ENCODE measurements around the gene CCNY. TPM values are rescaled to one million over a fixed set of nuclear protein-coding genes. Genes with fewer than 3 reads are reported as not detected.

CCNY gene
- total RNA-seq, 1 donor: 35.0 TPM

GRCh38 chr10:35605191-35605590 lies 268.9 kb downstream of the CCNY start, which contains the start of gene GJD4:
GJD4 (plus strand) TSS chr10:35605341; CDS start chr10:35605568, 227 bp downstream.
- H3K4me3 ChIP-seq (ENCODE audit: low read depth, low read length): no peak within 1 kb of the TSS
- TF ChIP-seq CTCF (IDR thresholded peaks at IDR 0.05; ENCODE audit: insufficient read depth, low read depth, low read length): no peak
- DNase-seq (ENCODE audit: low read depth): no peak

- DNase-seq (ENCODE audit: low read depth): peak; percentile 50
Measured at GRCh38 chr10:35606430-35606829, 270.1 kb downstream of the CCNY start.

GRCh38 chr10:35607475-35608327 lies 271.4 kb downstream of the CCNY start:
- peak; percentile 7 for DNase-seq (ENCODE audit: low read depth)
- TF ChIP-seq CTCF (IDR thresholded peaks at IDR 0.05; ENCODE audit: insufficient read depth, low read depth, low read length): no peak
- peak overlapping the region; percentile 46 for H3K4me3 ChIP-seq (ENCODE audit: low read depth, low read length)

More at GRCh38 chr10:35606430-35606829, 270.1 kb downstream of the CCNY start:
- TF ChIP-seq CTCF (IDR thresholded peaks at IDR 0.05; ENCODE audit: insufficient read depth, low read depth, low read length): no peak
- no peak overlapping the region for H3K4me3 ChIP-seq (ENCODE audit: low read depth, low read length)

GRCh38 chr10:35608328-35608672 lies 272.0 kb downstream of the CCNY start:
- DNase-seq (ENCODE audit: low read depth): no peak
- peak overlapping the region; percentile 46 for H3K4me3 ChIP-seq (ENCODE audit: low read depth, low read length)
- no peak for TF ChIP-seq CTCF (IDR thresholded peaks at IDR 0.05; ENCODE audit: insufficient read depth, low read depth, low read length)

GRCh38 chr10:35611750-35612149 lies 275.4 kb downstream of the CCNY start:
- H3K4me3 ChIP-seq (ENCODE audit: low read depth, low read length): no peak overlapping the region
- no peak for DNase-seq (ENCODE audit: low read depth)
- no peak for TF ChIP-seq CTCF (IDR thresholded peaks at IDR 0.05; ENCODE audit: insufficient read depth, low read depth, low read length)

GRCh38 chr10:35612385-35613106 lies 276.2 kb downstream of the CCNY start:
- no peak for TF ChIP-seq CTCF (IDR thresholded peaks at IDR 0.05; ENCODE audit: insufficient read depth, low read depth, low read length)
- no peak overlapping the region for H3K4me3 ChIP-seq (ENCODE audit: low read depth, low read length)
- DNase-seq (ENCODE audit: low read depth): no peak

Measured in fibroblast of villous mesenchyme (primary cell).